ENCODE measurements around the gene PDCL3.

- no peak for TF ChIP-seq CTCF (IDR thresholded peaks at IDR 0.05)
- no peak for TF ChIP-seq POLR2A (IDR thresholded peaks at IDR 0.05)
Measured at GRCh38 chr2:100603414-100603813, 40.6 kb downstream of the PDCL3 start.
